WTC11 (cell line): ENCODE measurements around the gene GLRA3.

Experiments
- CBFB ChIP-seq: sonication (generic); formaldehyde crosslinking; IDR thresholded peaks from 2 replicates; pipeline ENCODE4 v1.8.1; 2022; ENCODE audit warnings: mild to moderate bottlenecking, low read depth, missing genetic modification reagents
- CTCF ChIP-seq: fragments of 200-600 bp; IDR thresholded peaks from 2 replicates; pipeline ENCODE4 v1.8.0; 2022; ENCODE audit warnings: antibody characterized with exemption
- ZNF121 ChIP-seq: sonication (generic); formaldehyde crosslinking; IDR thresholded peaks from 2 replicates; pipeline ENCODE4 v1.8.0; 2023; ENCODE audit warnings: missing genetic modification reagents

- no peak for TF ChIP-seq CTCF
- no peak for TF ChIP-seq ZNF121 (CRISPR knock-in tag)
- no peak for TF ChIP-seq CBFB (CRISPR knock-in tag)
Measured at GRCh38 chr4:174848596-174848995, 19.5 kb upstream of the GLRA3 start.
